Measurements from ENCODE around the gene EIF3D.

EIF3D gene

GRCh38 chr22:36463783-36464184, 65.2 kb downstream of the EIF3D start:
- no peak for FAIRE-seq

GRCh38 chr22:36461665-36462649, 67.0 kb downstream of the EIF3D start:
- FAIRE-seq = no peak

All from TTC549 (cell line).